EL (cell line): ENCODE data around the gene TMPRSS9.
"Not testable (repeated sequence)": the region's sequence is repeated elsewhere in the genome, so short reads cannot be mapped to it uniquely, and the experiment has no call there.

Experiments used
- DNase-seq: peaks from one replicate; pipeline ENCODE4 v3.0.0-alpha.2; 2016

TMPRSS9 gene

GRCh38 chr19:2464389-2464788 lies 104.3 kb downstream of the TMPRSS9 start:
- no peak for DNase-seq

GRCh38 chr19:2468596-2468995 lies 108.5 kb downstream of the TMPRSS9 start:
- no peak for DNase-seq

GRCh38 chr19:2469102-2469914 lies 109.2 kb downstream of the TMPRSS9 start:
- DNase-seq, result peak; percentile 80

GRCh38 chr19:2469915-2470200 lies 109.8 kb downstream of the TMPRSS9 start:
- DNase-seq, result not testable (repeated sequence)

- DNase-seq, result peak; percentile 92
These were observed 114.4 kb downstream of the TMPRSS9 start for GRCh38 chr19:2474232-2475017.

DNA sequence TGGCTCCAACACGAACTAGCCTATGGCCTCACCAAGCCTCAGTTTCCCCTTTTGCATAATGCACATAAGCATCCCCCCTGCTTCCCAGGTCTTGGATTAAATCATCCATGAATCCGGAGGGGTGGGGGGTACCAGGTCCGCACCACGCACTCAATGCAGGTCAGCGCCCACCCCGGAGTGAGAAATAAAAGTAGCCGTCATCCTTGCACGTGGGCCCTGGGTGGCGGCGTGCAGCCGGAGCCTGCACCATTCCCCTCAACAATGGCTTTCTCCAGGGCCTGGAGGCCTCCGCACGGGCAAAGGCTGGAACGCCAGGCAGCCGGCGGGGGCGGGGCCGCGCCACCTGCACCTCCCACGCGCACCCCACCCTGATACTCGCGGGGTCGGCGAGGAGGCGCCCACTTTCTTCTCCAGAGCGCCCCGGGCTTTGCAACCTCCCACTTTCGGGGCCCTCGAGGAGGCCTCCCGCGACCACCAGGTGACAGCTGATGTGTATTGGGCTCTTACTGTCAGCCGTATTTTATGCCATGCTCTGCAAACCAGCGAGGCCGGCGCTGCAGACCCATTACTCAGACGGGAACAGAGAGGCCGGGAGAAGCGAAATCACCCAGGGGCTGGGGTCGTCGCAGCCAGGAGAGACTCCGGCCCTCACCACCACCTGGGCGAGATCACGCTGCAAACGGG lies 115.1 kb downstream of the TMPRSS9 start:
- DNase-seq, result peak; percentile 77
